Measurements from ENCODE around the gene LRRN2. TPM values are rescaled to one million over a fixed set of nuclear protein-coding genes. Genes with fewer than 3 reads are reported as not detected.

The LRRN2 gene
- total RNA-seq, 3 donors from 2014 or later: 4.3 to 33.3 (median 26.4) TPM

GRCh38 chr1:204641936-204642335 lies 43.6 kb downstream of the LRRN2 start:
- no peaks in the 10 kb centered on the region for H3K9me3 ChIP-seq
- no peak for TF ChIP-seq CTCF (IDR thresholded peaks at IDR 0.05)
- DNase-seq: no peak
- peaks cover 3% of the 10 kb centered on the region for H3K4me1 ChIP-seq (ENCODE audit: low read depth)
- intact Hi-C loops (cut with DNase I, micrococcal nuclease): no loop called here
- ATAC-seq: no peak
- H3K4me3 ChIP-seq: no peak overlapping the region
- H3K36me3 ChIP-seq (ENCODE audit: low read depth): no peaks in the 10 kb centered on the region

GRCh38 chr1:204641455-204641854 lies 44.1 kb downstream of the LRRN2 start:
- intact Hi-C loops (cut with DNase I, micrococcal nuclease): no loop called here
- Histone ChIP-seq H3K4me3 (no peak overlapping the region), H3K36me3 (ENCODE audit: low read depth) (no peaks in the 10 kb centered on the region), H3K9me3 (no peaks in the 10 kb centered on the region), H3K4me1 (ENCODE audit: low read depth) (peaks cover 3% of the 10 kb centered on the region)
- DNase-seq (no peak), ATAC-seq (no peak)
- TF ChIP-seq CTCF (IDR thresholded peaks at IDR 0.05): no peak

GRCh38 chr1:204640578-204640977 lies 45.0 kb downstream of the LRRN2 start:
- peaks cover 2% of the 10 kb centered on the region for H3K4me1 ChIP-seq (ENCODE audit: low read depth)
- intact Hi-C loops (cut with DNase I, micrococcal nuclease): no loop called here
- no peak for ATAC-seq

GRCh38 chr1:204634260-204634910 lies 51.2 kb downstream of the LRRN2 start:
- DNase-seq (no peak), ATAC-seq (no peak)
- Histone ChIP-seq H3K4me3 (no peak overlapping the region), H3K36me3 (ENCODE audit: low read depth) (no peaks in the 10 kb centered on the region), H3K9me3 (no peaks in the 10 kb centered on the region), H3K4me1 (ENCODE audit: low read depth) (no peaks in the 10 kb centered on the region)
- no peak for TF ChIP-seq CTCF (IDR thresholded peaks at IDR 0.05)
- intact Hi-C loops (cut with DNase I, micrococcal nuclease): no loop called here

More at GRCh38 chr1:204640578-204640977, 45.0 kb downstream of the LRRN2 start:
- no peak for DNase-seq
- H3K9me3 ChIP-seq: no peaks in the 10 kb centered on the region
- H3K36me3 ChIP-seq (ENCODE audit: low read depth): no peaks in the 10 kb centered on the region
- no peak overlapping the region for H3K4me3 ChIP-seq
- TF ChIP-seq CTCF (IDR thresholded peaks at IDR 0.05): no peak

GRCh38 chr1:204633665-204634064 lies 51.9 kb downstream of the LRRN2 start:
- no peak overlapping the region for H3K4me3 ChIP-seq
- DNase-seq: peak in 1 of 3 donors; percentile 24
- H3K36me3 ChIP-seq (ENCODE audit: low read depth): no peaks in the 10 kb centered on the region
- no peaks in the 10 kb centered on the region for H3K9me3 ChIP-seq
- no peak for ATAC-seq
- no peaks in the 10 kb centered on the region for H3K4me1 ChIP-seq (ENCODE audit: low read depth)
- intact Hi-C loops (cut with DNase I, micrococcal nuclease): no loop called here
- TF ChIP-seq CTCF (IDR thresholded peaks at IDR 0.05): no peak

Data from mucosa of descending colon (tissue), 3 donors.